Prostate gland (tissue), 2 donors: ENCODE measurements around the gene RBBP7. TPM values are rescaled to one million over a fixed set of nuclear protein-coding genes. Genes with fewer than 3 reads are reported as not detected.
"Not testable (repeated sequence)": the region's sequence is repeated elsewhere in the genome, so short reads cannot be mapped to it uniquely, and the experiment has no call there.

ENCODE experiments used
- DNase-seq: peaks from one replicate; pipeline ENCODE4 v3.0.0-alpha.2; 2019; ENCODE audit warnings: low spot score
- H3K27ac ChIP-seq, 2 donors: fragments of 200-600 bp; sonication (generic); 2 replicates each; pipeline ENCODE4 v1.5.1; 2017 to 2019
- H3K27me3 ChIP-seq: fragments of 200-600 bp; sonication (generic); replicated peaks from 2 replicates; pipeline ENCODE4 v1.5.1; 2019; ENCODE audit not compliant: insufficient read depth
- H3K36me3 ChIP-seq, 2 donors: fragments of 200-600 bp; sonication (generic); 1 replicate in 1 of 2; 2 replicates in 1 of 2; pipeline versions ENCODE4 v1.5.1 to v1.8.1; 2017 to 2019
- H3K4me1 ChIP-seq: fragments of 200-600 bp; sonication (generic); replicated peaks from 2 replicates; pipeline ENCODE4 v1.5.1; 2019
- H3K4me3 ChIP-seq, 2 donors: fragments of 200-600 bp; sonication (generic); 2 replicates each; pipeline ENCODE4 v1.5.1; 2017 to 2019
- H3K9me3 ChIP-seq: fragments of 200-600 bp; sonication (generic); 2 replicates; pipeline ENCODE4 v1.5.1; 2017
- CTCF ChIP-seq, 4 experiments: fragments of 200-600 bp in 2 of 4; fragments of 450-650 bp in 2 of 4; sonication (generic) in 2 of 4; IDR thresholded peaks; 1 replicate in 3 of 4; 2 replicates in 1 of 4; pipeline ENCODE4 v1.5.1; 2016 to 2019; ENCODE audit warnings: antibody characterized with exemption in 4 of 4, mild to moderate bottlenecking in 2 of 4, moderate library complexity in 2 of 4
- POLR2A ChIP-seq: fragments of 450-650 bp; IDR thresholded peaks from one replicate; pipeline ENCODE4 v1.6.1; 2016; ENCODE audit warnings: antibody characterized with exemption, mild to moderate bottlenecking
- POLR2AphosphoS5 ChIP-seq: sonication (generic); formaldehyde crosslinking; IDR thresholded peaks from one replicate; pipeline ENCODE4 v1.6.1; 2017; ENCODE audit warnings: antibody characterized with exemption
- WGBS: methylation state at CpG from one replicate; pipeline ENCODE4 v1.1.5; 2018; 5-methylcytosine and 5-hydroxymethylcytosine counted together
- intact Hi-C: fragments of 100-400 bp; cut with DNase I; formaldehyde crosslinking; loops from one replicate; pipeline ENCODE4 v1.14.2; 2022
- total RNA-seq, 2 donors: library from RNA; depleted of rRNA; stranded (reverse); fragments of >200 nt; gene quantifications; one replicate each; pipeline ENCODE4 v1.1.0, GENCODE V29; 2016

RBBP7 gene
- total RNA-seq, 2 donors from 2014 or later: 88.0 to 256 TPM

GRCh38 chrX:16868920-16869319, 1.2 kb downstream of the RBBP7 start:
- Histone ChIP-seq H3K27me3 (no peaks in the 10 kb centered on the region), H3K27ac (peak overlapping the region; percentile 85 to 89), H3K4me3 (peak overlapping the region; percentile 49 to 50), H3K4me1 (no peaks in the 10 kb centered on the region), H3K36me3 (no peaks in the 10 kb centered on the region), H3K9me3 (no peaks in the 10 kb centered on the region)
- 5% methylated on average over 7 of the region's 7 CpGs for WGBS
- no peak for DNase-seq
- no peak for TF ChIP-seq CTCF (IDR thresholded peaks at IDR 0.05)
- no peak for TF ChIP-seq POLR2AphosphoS5
- no peak for TF ChIP-seq POLR2A
- intact Hi-C loops: no loop called here

- no peaks in the 10 kb centered on the region for H3K9me3 ChIP-seq
- no peak overlapping the region for H3K4me3 ChIP-seq
- intact Hi-C loops: no loop called here
- H3K27me3 ChIP-seq: no peaks in the 10 kb centered on the region
- no peaks in the 10 kb centered on the region for H3K4me1 ChIP-seq
- no peak for DNase-seq
- no peak for TF ChIP-seq POLR2AphosphoS5
- 83% methylated on average over 6 of the region's 6 CpGs for WGBS
- H3K36me3 ChIP-seq: no peaks in the 10 kb centered on the region
- H3K27ac ChIP-seq: no peak overlapping the region
These were observed 2.2 kb downstream of the RBBP7 start for GRCh38 chrX:16867947-16868346.

- Histone ChIP-seq H3K36me3 (no peaks in the 10 kb centered on the region), H3K27me3 (no peaks in the 10 kb centered on the region), H3K4me1 (no peaks in the 10 kb centered on the region), H3K9me3 (no peaks in the 10 kb centered on the region), H3K4me3 (no peak overlapping the region), H3K27ac (no peak overlapping the region)
- intact Hi-C loops: no loop called here
- DNase-seq: no peak
- TF ChIP-seq POLR2A (no peak), POLR2AphosphoS5 (no peak), CTCF (IDR thresholded peaks at IDR 0.05) (no peak)
- WGBS: 63% methylated on average over 2 of the region's 2 CpGs
These were observed 7.3 kb downstream of the RBBP7 start for GRCh38 chrX:16862829-16863228.

GRCh38 chrX:16856744-16857143, 13.4 kb downstream of the RBBP7 start:
- Histone ChIP-seq H3K27me3 (no peaks in the 10 kb centered on the region), H3K4me3 (no peak overlapping the region), H3K27ac (no peak overlapping the region), H3K9me3 (no peaks in the 10 kb centered on the region), H3K36me3 (no peaks in the 10 kb centered on the region), H3K4me1 (no peaks in the 10 kb centered on the region)
- intact Hi-C loops: no loop called here
- DNase-seq: no peak
- TF ChIP-seq POLR2A: no peak
- no peak for TF ChIP-seq POLR2AphosphoS5
- TF ChIP-seq CTCF (IDR thresholded peaks at IDR 0.05): no peak

- 85% methylated on average over 2 of the region's 2 CpGs for WGBS
- DNase-seq, intact Hi-C loops: not testable (repeated sequence)
These were observed 14.1 kb downstream of the RBBP7 start for GRCh38 chrX:16856076-16856404.

GRCh38 chrX:16855363-16856075, 14.6 kb downstream of the RBBP7 start:
- Histone ChIP-seq H3K4me1 (no peaks in the 10 kb centered on the region), H3K27ac (no peak overlapping the region), H3K36me3 (no peaks in the 10 kb centered on the region), H3K9me3 (no peaks in the 10 kb centered on the region), H3K4me3 (no peak overlapping the region), H3K27me3 (no peaks in the 10 kb centered on the region)
- no peak for DNase-seq
- intact Hi-C loops: no loop called here
- TF ChIP-seq POLR2A (no peak), POLR2AphosphoS5 (no peak), CTCF (IDR thresholded peaks at IDR 0.05) (no peak)
- WGBS: 97% methylated on average over 5 of the region's 5 CpGs

More at GRCh38 chrX:16856076-16856404, 14.1 kb downstream of the RBBP7 start:
- H3K4me3 ChIP-seq, H3K27ac ChIP-seq, H3K9me3 ChIP-seq, H3K27me3 ChIP-seq, H3K36me3 ChIP-seq, H3K4me1 ChIP-seq: not testable (repeated sequence)
